Type B pancreatic cell (in vitro differentiated cells): ENCODE data around the gene RABGEF1. TPM values are rescaled to one million over a fixed set of nuclear protein-coding genes. Genes with fewer than 3 reads are reported as not detected.
"Not testable (repeated sequence)": the region's sequence is repeated elsewhere in the genome, so short reads cannot be mapped to it uniquely, and the experiment has no call there.

Experiments
- DNase-seq: peaks from one replicate; pipeline ENCODE4 v3.0.0; 2021; ENCODE audit warnings: mixed read lengths; ENCODE audit not compliant: unreplicated experiment; ENCODE audit errors: extremely low spot score
- H3K27ac Mint-ChIP-seq: 2 replicates; pipeline ENCODE4 v1.8.0; 2021; ENCODE audit warnings: mild to moderate bottlenecking, mixed read lengths
- H3K27me3 Mint-ChIP-seq: 2 replicates; pipeline ENCODE4 v1.8.0; 2021; ENCODE audit warnings: mixed read lengths
- H3K36me3 Mint-ChIP-seq: 2 replicates; pipeline ENCODE4 v1.8.0; 2021; ENCODE audit warnings: mixed read lengths
- H3K4me1 Mint-ChIP-seq: one replicate; pipeline ENCODE4 v1.8.0; 2021; ENCODE audit warnings: mixed read lengths; ENCODE audit not compliant: unreplicated experiment
- H3K4me3 Mint-ChIP-seq: 2 replicates; pipeline ENCODE4 v1.8.0; 2021; ENCODE audit warnings: mild to moderate bottlenecking, mixed read lengths
- H3K9me3 Mint-ChIP-seq: 2 replicates; pipeline ENCODE4 v1.8.0; 2021; ENCODE audit warnings: mixed read lengths
- CTCF ChIP-seq: fragments of 200-600 bp; sonication (generic); conservative IDR thresholded peaks from 2 replicates; pipeline ENCODE4 v1.5.0; 2021; ENCODE audit warnings: antibody characterized with exemption, mild to moderate bottlenecking
- total RNA-seq: library from RNA; stranded (reverse); gene quantifications from 2 replicates; pipeline ENCODE4 v1.2.1, GENCODE V29; 2021; ENCODE audit warnings: low replicate concordance

Gene RABGEF1
- total RNA-seq, 1 donor from 2014 or later: 19.6 TPM

- Mint-ChIP-seq H3K27ac (no peak overlapping the region), H3K9me3 (no peaks in the 10 kb centered on the region), H3K36me3 (no peaks in the 10 kb centered on the region), H3K27me3 (no peaks in the 10 kb centered on the region), H3K4me1 (no peaks in the 10 kb centered on the region), H3K4me3 (no peak overlapping the region)
- DNase-seq: no peak
- no peak for TF ChIP-seq CTCF
Measured at GRCh38 chr7:66697449-66698438, 42.8 kb upstream of the RABGEF1 start.

- no peak for TF ChIP-seq CTCF
- Mint-ChIP-seq H3K9me3 (no peaks in the 10 kb centered on the region), H3K27ac (no peak overlapping the region), H3K4me3 (no peak overlapping the region), H3K4me1 (no peaks in the 10 kb centered on the region), H3K36me3 (no peaks in the 10 kb centered on the region), H3K27me3 (no peaks in the 10 kb centered on the region)
- no peak for DNase-seq
Measured at GRCh38 chr7:66698652-66699205, 41.8 kb upstream of the RABGEF1 start.

GRCh38 chr7:66699998-66700397, 40.5 kb upstream of the RABGEF1 start:
- no peak for DNase-seq
- Mint-ChIP-seq H3K4me3 (no peak overlapping the region), H3K27ac (no peak overlapping the region), H3K36me3 (no peaks in the 10 kb centered on the region), H3K27me3 (no peaks in the 10 kb centered on the region), H3K4me1 (no peaks in the 10 kb centered on the region), H3K9me3 (no peaks in the 10 kb centered on the region)
- TF ChIP-seq CTCF: no peak

- DNase-seq: no peak
- Mint-ChIP-seq H3K9me3 (no peaks in the 10 kb centered on the region), H3K4me1 (no peaks in the 10 kb centered on the region), H3K27ac (peak overlapping the region; percentile 41), H3K27me3 (no peaks in the 10 kb centered on the region), H3K4me3 (no peak overlapping the region), H3K36me3 (no peaks in the 10 kb centered on the region)
- TF ChIP-seq CTCF: no peak
Measured at GRCh38 chr7:66700633-66701131, 39.9 kb upstream of the RABGEF1 start.

GRCh38 chr7:66707825-66708224, 32.7 kb upstream of the RABGEF1 start:
- Mint-ChIP-seq H3K4me3 (no peak overlapping the region), H3K27me3 (no peaks in the 10 kb centered on the region), H3K4me1 (no peaks in the 10 kb centered on the region), H3K27ac (no peak overlapping the region), H3K9me3 (peaks cover 3% of the 10 kb centered on the region), H3K36me3 (peaks cover 19% of the 10 kb centered on the region)
- TF ChIP-seq CTCF: no peak
- DNase-seq: no peak

- not testable (repeated sequence) for DNase-seq, H3K4me3 Mint-ChIP-seq, H3K4me1 Mint-ChIP-seq, H3K9me3 Mint-ChIP-seq, H3K27me3 Mint-ChIP-seq, H3K27ac Mint-ChIP-seq
- H3K36me3 Mint-ChIP-seq: peaks cover 39% of the 10 kb centered on the region
Measured at GRCh38 chr7:66710752-66711151, 29.8 kb upstream of the RABGEF1 start.
